Cardiac fibroblast (primary cell): ENCODE results near the gene SDK1.

ENCODE experiments used
- DNase-seq, 2 donors: peaks; one replicate each; pipeline versions ENCODE4 v3.0.0 to v3.0.0-alpha.2; 2010; ENCODE audit warnings: low read depth in 2 of 2
- H3K4me3 ChIP-seq, 2 donors: replicated peaks in 1 of 2; 1 replicate in 1 of 2; 2 replicates in 1 of 2; pipeline ENCODE4 v1.5.1; 2011; ENCODE audit warnings: low read depth in 2 of 2, low read length in 2 of 2, mild to moderate bottlenecking in 2 of 2, moderate library complexity in 1 of 2
- CTCF ChIP-seq: IDR thresholded peaks from one replicate; pipeline ENCODE4 v1.5.1; 2011; ENCODE audit warnings: low read depth, mild to moderate bottlenecking, low read length, inconsistent platforms

Gene SDK1

GRCh38 chr7:4049202-4049601, 748.1 kb downstream of the SDK1 start:
- DNase-seq = no peak
- no peak overlapping the region for H3K4me3 ChIP-seq
- no peak for TF ChIP-seq CTCF

- no peak for DNase-seq
- TF ChIP-seq CTCF = no peak
- no peak overlapping the region for H3K4me3 ChIP-seq
Observed at GRCh38 chr7:4050126-4050660, 749.1 kb downstream of the SDK1 start.

- TF ChIP-seq CTCF = no peak
- no peak overlapping the region for H3K4me3 ChIP-seq
- no peak for DNase-seq
Observed at GRCh38 chr7:4051696-4052095, 750.6 kb downstream of the SDK1 start.

- no peak for TF ChIP-seq CTCF
- DNase-seq = no peak
- no peak overlapping the region for H3K4me3 ChIP-seq
Observed at GRCh38 chr7:4052130-4052529, 751.1 kb downstream of the SDK1 start.

- DNase-seq = no peak
- H3K4me3 ChIP-seq = no peak overlapping the region
- no peak for TF ChIP-seq CTCF
Observed at GRCh38 chr7:4054158-4054557, 753.1 kb downstream of the SDK1 start.

GRCh38 chr7:4056552-4057288, 755.7 kb downstream of the SDK1 start:
- TF ChIP-seq CTCF = no peak
- H3K4me3 ChIP-seq = no peak overlapping the region
- DNase-seq = no peak

GRCh38 chr7:4057289-4057616, 756.2 kb downstream of the SDK1 start:
- no peak for TF ChIP-seq CTCF
- DNase-seq = no peak
- H3K4me3 ChIP-seq = no peak overlapping the region
